GM12878 (cell line): Measurements from ENCODE around the gene PROB1. TPM values are rescaled to one million over a fixed set of nuclear protein-coding genes. Genes with fewer than 3 reads are reported as not detected.
A peak's percentile ranks its signal among the peaks of the same experiment; 100 is the strongest.

Source experiments
- EED ChIP-seq: sonication (generic); IDR thresholded peaks from 2 replicates; pipeline ENCODE4 v1.6.1; 2016; ENCODE audit warnings: antibody characterized with exemption, low read depth
- EP300 ChIP-seq, 2 experiments: fragments of 150-350 bp in 1 of 2; IDR thresholded peaks; 2 replicates each; pipeline ENCODE4 v1.6.1; 2011 to 2012; ENCODE audit warnings: low read depth in 2 of 2, low read length in 2 of 2, borderline replicate concordance in 1 of 2, improper control_type of control experiment in 1 of 2, inconsistent platforms in 1 of 2; ENCODE audit not compliant: control insufficient read depth in 1 of 2
- ETV6 ChIP-seq, 2 experiments: fragments of 450-650 bp in 1 of 2; IDR thresholded peaks in 1 of 2; conservative IDR thresholded peaks in 1 of 2; 2 replicates each; pipeline ENCODE4 v1.6.1; 2014; ENCODE audit warnings: antibody characterized with exemption in 1 of 2, borderline replicate concordance in 1 of 2, low read depth in 1 of 2, mild to moderate bottlenecking in 1 of 2, moderate library complexity in 1 of 2
- HCFC1 ChIP-seq: fragments of 150-350 bp; IDR thresholded peaks from 2 replicates; pipeline ENCODE4 v1.6.1; 2014; ENCODE audit warnings: low read length
- JUND ChIP-seq: IDR thresholded peaks from 2 replicates; pipeline ENCODE4 v1.6.1; 2012; ENCODE audit warnings: low read depth, mild to moderate bottlenecking, low read length, improper control_type of control experiment, moderate library complexity
- KAT2A ChIP-seq: conservative IDR thresholded peaks from 2 replicates; pipeline ENCODE4 v1.6.1; 2011; ENCODE audit warnings: low read depth, low read length; ENCODE audit not compliant: control insufficient read depth
- MEF2B ChIP-seq: fragments of 450-650 bp; IDR thresholded peaks from 2 replicates; pipeline ENCODE4 v1.6.1; 2018; ENCODE audit warnings: mild to moderate bottlenecking, moderate library complexity; ENCODE audit not compliant: partially characterized antibody, poor library complexity, severe bottlenecking
- MYC ChIP-seq: IDR thresholded peaks from 2 replicates; pipeline ENCODE4 v1.6.1; 2011; ENCODE audit warnings: mild to moderate bottlenecking, low read length, moderate library complexity, inconsistent platforms; ENCODE audit not compliant: insufficient read depth, insufficient replicate concordance, insufficient read length, severe bottlenecking
- NR2F1 ChIP-seq: fragments of 450-650 bp; conservative IDR thresholded peaks from 2 replicates; pipeline ENCODE4 v1.6.1; 2017; ENCODE audit warnings: mild to moderate bottlenecking
- PAX8 ChIP-seq: fragments of 450-650 bp; IDR thresholded peaks from 2 replicates; pipeline ENCODE4 v1.6.1; 2017; ENCODE audit warnings: mild to moderate bottlenecking, moderate library complexity
- RFX5 ChIP-seq: IDR thresholded peaks from 2 replicates; pipeline ENCODE4 v1.6.1; 2011; ENCODE audit warnings: low read depth, low read length, improper control_type of control experiment
- SIN3A ChIP-seq: IDR thresholded peaks from 2 replicates; pipeline ENCODE4 v1.6.1; 2012; ENCODE audit warnings: low read depth, low read length, improper control_type of control experiment
- SP1 ChIP-seq: IDR thresholded peaks from one replicate; pipeline ENCODE4 v1.6.1; 2011; ENCODE audit warnings: low read depth, low read length
- YY1 ChIP-seq: IDR thresholded peaks from 2 replicates; pipeline ENCODE4 v1.6.1; 2011; ENCODE audit warnings: low read depth, mild to moderate bottlenecking, low read length
- ZBED1 ChIP-seq: IDR thresholded peaks from 2 replicates; pipeline ENCODE4 v1.6.1; 2016; ENCODE audit warnings: borderline replicate concordance
- polyA plus RNA-seq, 11 experiments: library from polyadenylated mRNA; depleted of rRNA in 4 of 11; unstranded in 6 of 11; stranded (reverse) in 5 of 11; fragments of >200 nt; fragmentation: Nextera tagmentation in 4 of 11; fragmentation: Illumina TruSeq in 1 of 11; extraction: Ambion mirVana in 4 of 11; extraction: Trizol in 1 of 11; gene quantifications; 1 replicate in 1 of 11; 2 replicates in 10 of 11; pipeline versions ENCODE4 v1.2.1 to v1.2.3, GENCODE V29; 2011 to 2016; ENCODE audit warnings: inconsistent platforms in 2 of 11, missing spikeins in 2 of 11, low read depth in 1 of 11
- total RNA-seq, 4 experiments: library from RNA; depleted of rRNA in 3 of 4; stranded (reverse); fragments of >200 nt in 3 of 4; fragmentation: Illumina TruSeq in 1 of 4; extraction: Trizol in 1 of 4; gene quantifications; 2 replicates each; pipeline versions ENCODE4 v1.2.1 to v1.2.3, GENCODE V29; 2013 to 2021
- TF ChIP-seq, protein P1 (sequence below): fragments of 450-650 bp; IDR thresholded peaks from 2 replicates; pipeline ENCODE4 v1.6.1; 2016; ENCODE audit warnings: mild to moderate bottlenecking
- TF ChIP-seq, protein P2 (sequence below), 3 experiments: IDR thresholded peaks in 2 of 3; conservative IDR thresholded peaks in 1 of 3; 2 replicates each; pipeline ENCODE4 v1.5.1; 2011; ENCODE audit warnings: low read depth in 3 of 3, low read length in 3 of 3, mild to moderate bottlenecking in 3 of 3, control low read depth in 2 of 3, moderate library complexity in 2 of 3, inconsistent platforms in 1 of 3, mixed read lengths in 1 of 3; ENCODE audit not compliant: control insufficient read depth in 2 of 3, insufficient read depth in 1 of 3; ENCODE audit errors: extremely low read depth in 1 of 3
- TF ChIP-seq, protein P3 (sequence below): fragments of 450-650 bp; IDR thresholded peaks from 2 replicates; pipeline ENCODE4 v1.6.1; 2017; ENCODE audit warnings: mild to moderate bottlenecking, low read depth, inconsistent platforms; ENCODE audit not compliant: poor library complexity, severe bottlenecking
- TF ChIP-seq, protein P4 (sequence below): fragments of 450-650 bp; IDR thresholded peaks from 2 replicates; pipeline ENCODE4 v1.6.1; 2016; ENCODE audit warnings: mild to moderate bottlenecking, moderate library complexity, borderline replicate concordance

Gene PROB1
- total and polyA plus RNA-seq, 10 of the 15 experiments (the other 5 are each of a cell fraction or from before 2014, with no cell fraction given), result 0.14 to 8.1 (median 2.9) TPM

DNA sequence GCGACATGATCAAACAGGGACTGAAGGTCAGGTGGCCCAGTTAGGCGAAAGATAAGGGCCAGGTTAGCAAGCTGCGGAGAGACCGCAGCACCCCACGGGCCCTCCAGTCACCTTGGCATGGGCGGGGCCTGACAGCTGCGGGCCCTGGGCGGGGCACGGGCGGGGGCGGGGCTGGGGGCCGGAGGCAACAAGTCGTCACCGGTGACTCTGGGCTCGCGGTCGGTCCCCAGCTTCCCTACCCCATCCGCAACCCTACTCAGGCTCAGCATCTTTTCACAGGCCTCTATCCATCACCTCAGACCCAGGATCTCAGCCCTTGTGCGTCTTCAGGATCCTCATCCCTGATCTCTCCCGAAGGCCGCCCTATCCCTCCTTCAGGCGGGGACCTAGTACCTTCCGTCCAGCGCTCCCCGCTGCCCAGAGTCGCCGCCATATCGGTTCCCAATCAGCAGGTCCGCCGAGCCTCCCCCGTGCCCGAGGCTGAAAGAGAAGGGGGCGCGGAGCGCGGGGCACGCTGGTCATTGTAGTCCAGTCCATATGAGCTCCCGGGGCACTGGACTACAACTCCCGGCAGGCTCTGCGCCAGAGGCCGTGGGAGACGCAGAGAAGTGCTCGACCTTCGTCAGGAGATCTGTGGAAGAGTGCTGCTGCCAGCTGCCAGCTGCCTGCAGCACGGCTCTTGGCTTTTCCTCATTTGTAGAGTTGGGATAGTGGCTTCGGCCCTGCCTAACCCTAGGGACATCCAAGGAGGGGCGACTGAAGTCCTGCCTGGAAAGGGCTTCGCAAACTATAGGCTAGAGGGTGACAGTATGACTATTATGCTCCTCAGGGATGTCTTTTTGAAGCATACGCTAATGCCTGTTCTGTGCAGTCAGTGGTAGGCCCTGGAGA lies 44.4 kb upstream of the PROB1 start, which contains the start of gene DNAJC18 (continued):
- TF ChIP-seq, protein P1, sequence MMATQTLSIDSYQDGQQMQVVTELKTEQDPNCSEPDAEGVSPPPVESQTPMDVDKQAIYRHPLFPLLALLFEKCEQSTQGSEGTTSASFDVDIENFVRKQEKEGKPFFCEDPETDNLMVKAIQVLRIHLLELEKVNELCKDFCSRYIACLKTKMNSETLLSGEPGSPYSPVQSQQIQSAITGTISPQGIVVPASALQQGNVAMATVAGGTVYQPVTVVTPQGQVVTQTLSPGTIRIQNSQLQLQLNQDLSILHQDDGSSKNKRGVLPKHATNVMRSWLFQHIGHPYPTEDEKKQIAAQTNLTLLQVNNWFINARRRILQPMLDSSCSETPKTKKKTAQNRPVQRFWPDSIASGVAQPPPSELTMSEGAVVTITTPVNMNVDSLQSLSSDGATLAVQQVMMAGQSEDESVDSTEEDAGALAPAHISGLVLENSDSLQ, result peak; percentile 7; the same call in 1 of the 2 replicates
- TF ChIP-seq MYC, result no peak
- TF ChIP-seq EP300 (IDR thresholded peaks at IDR 0.05; ENCODE audit: borderline replicate concordance in 1 of 2, control insufficient read depth in 1 of 2, low read depth in 2 of 2, low read length in 2 of 2), result no peak
- peak; percentile 42; the same call in 1 of the 2 replicates for TF ChIP-seq NR2F1
- TF ChIP-seq SP1, result no peak
- TF ChIP-seq YY1, result peak; percentile 63; the same call in 1 of the 2 replicates
- no peak for TF ChIP-seq MEF2B
- TF ChIP-seq, protein P2, sequence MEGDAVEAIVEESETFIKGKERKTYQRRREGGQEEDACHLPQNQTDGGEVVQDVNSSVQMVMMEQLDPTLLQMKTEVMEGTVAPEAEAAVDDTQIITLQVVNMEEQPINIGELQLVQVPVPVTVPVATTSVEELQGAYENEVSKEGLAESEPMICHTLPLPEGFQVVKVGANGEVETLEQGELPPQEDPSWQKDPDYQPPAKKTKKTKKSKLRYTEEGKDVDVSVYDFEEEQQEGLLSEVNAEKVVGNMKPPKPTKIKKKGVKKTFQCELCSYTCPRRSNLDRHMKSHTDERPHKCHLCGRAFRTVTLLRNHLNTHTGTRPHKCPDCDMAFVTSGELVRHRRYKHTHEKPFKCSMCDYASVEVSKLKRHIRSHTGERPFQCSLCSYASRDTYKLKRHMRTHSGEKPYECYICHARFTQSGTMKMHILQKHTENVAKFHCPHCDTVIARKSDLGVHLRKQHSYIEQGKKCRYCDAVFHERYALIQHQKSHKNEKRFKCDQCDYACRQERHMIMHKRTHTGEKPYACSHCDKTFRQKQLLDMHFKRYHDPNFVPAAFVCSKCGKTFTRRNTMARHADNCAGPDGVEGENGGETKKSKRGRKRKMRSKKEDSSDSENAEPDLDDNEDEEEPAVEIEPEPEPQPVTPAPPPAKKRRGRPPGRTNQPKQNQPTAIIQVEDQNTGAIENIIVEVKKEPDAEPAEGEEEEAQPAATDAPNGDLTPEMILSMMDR (IDR thresholded peaks at IDR 0.05 in 2 of 3, conservative IDR thresholded peaks at IDR 0.05 in 1 of 3; ENCODE audit: control insufficient read depth in 2 of 3, extremely low read depth in 1 of 3, insufficient read depth in 1 of 3, low read depth in 3 of 3, low read length in 3 of 3), result no peak
- TF ChIP-seq, protein P3, sequence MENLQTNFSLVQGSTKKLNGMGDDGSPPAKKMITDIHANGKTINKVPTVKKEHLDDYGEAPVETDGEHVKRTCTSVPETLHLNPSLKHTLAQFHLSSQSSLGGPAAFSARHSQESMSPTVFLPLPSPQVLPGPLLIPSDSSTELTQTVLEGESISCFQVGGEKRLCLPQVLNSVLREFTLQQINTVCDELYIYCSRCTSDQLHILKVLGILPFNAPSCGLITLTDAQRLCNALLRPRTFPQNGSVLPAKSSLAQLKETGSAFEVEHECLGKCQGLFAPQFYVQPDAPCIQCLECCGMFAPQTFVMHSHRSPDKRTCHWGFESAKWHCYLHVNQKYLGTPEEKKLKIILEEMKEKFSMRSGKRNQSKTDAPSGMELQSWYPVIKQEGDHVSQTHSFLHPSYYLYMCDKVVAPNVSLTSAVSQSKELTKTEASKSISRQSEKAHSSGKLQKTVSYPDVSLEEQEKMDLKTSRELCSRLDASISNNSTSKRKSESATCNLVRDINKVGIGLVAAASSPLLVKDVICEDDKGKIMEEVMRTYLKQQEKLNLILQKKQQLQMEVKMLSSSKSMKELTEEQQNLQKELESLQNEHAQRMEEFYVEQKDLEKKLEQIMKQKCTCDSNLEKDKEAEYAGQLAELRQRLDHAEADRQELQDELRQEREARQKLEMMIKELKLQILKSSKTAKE, result no peak
- TF ChIP-seq SIN3A, result no peak
- TF ChIP-seq, protein P4, sequence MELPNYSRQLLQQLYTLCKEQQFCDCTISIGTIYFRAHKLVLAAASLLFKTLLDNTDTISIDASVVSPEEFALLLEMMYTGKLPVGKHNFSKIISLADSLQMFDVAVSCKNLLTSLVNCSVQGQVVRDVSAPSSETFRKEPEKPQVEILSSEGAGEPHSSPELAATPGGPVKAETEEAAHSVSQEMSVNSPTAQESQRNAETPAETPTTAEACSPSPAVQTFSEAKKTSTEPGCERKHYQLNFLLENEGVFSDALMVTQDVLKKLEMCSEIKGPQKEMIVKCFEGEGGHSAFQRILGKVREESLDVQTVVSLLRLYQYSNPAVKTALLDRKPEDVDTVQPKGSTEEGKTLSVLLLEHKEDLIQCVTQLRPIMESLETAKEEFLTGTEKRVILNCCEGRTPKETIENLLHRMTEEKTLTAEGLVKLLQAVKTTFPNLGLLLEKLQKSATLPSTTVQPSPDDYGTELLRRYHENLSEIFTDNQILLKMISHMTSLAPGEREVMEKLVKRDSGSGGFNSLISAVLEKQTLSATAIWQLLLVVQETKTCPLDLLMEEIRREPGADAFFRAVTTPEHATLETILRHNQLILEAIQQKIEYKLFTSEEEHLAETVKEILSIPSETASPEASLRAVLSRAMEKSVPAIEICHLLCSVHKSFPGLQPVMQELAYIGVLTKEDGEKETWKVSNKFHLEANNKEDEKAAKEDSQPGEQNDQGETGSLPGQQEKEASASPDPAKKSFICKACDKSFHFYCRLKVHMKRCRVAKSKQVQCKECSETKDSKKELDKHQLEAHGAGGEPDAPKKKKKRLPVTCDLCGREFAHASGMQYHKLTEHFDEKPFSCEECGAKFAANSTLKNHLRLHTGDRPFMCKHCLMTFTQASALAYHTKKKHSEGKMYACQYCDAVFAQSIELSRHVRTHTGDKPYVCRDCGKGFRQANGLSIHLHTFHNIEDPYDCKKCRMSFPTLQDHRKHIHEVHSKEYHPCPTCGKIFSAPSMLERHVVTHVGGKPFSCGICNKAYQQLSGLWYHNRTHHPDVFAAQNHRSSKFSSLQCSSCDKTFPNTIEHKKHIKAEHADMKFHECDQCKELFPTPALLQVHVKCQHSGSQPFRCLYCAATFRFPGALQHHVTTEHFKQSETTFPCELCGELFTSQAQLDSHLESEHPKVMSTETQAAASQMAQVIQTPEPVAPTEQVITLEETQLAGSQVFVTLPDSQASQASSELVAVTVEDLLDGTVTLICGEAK, result no peak
- TF ChIP-seq JUND, result no peak
- no peak for TF ChIP-seq ETV6 (conservative IDR thresholded peaks at IDR 0.05 in 1 of 2, IDR thresholded peaks at IDR 0.05 in 1 of 2; ENCODE audit: borderline replicate concordance in 1 of 2, low read depth in 1 of 2)
- no peak for TF ChIP-seq KAT2A
- peak; percentile 92 for TF ChIP-seq HCFC1
- TF ChIP-seq RFX5, result no peak
- TF ChIP-seq PAX8, result no peak
- no peak for TF ChIP-seq ZBED1
- 0 out of 2 replicates have a peak, but pooled peaks have one; percentile 21 for TF ChIP-seq EED
